ENCODE data around the gene TMED9.

GRCh38 chr5:177612215-177612673, 20.2 kb downstream of the TMED9 start:
- TF ChIP-seq CTCF (conservative IDR thresholded peaks at IDR 0.05; ENCODE audit: low read length), result no peak
- TF ChIP-seq EZH2phosphoT487 (IDR thresholded peaks at IDR 0.05; ENCODE audit: borderline replicate concordance, low read depth, low read length), result no peak
